Type B pancreatic cell (in vitro differentiated cells): ENCODE results near the gene RAB4B. TPM values are rescaled to one million over a fixed set of nuclear protein-coding genes. Genes with fewer than 3 reads are reported as not detected.

Experiments used
- DNase-seq: peaks from one replicate; pipeline ENCODE4 v3.0.0; 2021; ENCODE audit warnings: mixed read lengths; ENCODE audit not compliant: unreplicated experiment; ENCODE audit errors: extremely low spot score
- H3K27ac Mint-ChIP-seq: 2 replicates; pipeline ENCODE4 v1.8.0; 2021; ENCODE audit warnings: mild to moderate bottlenecking, mixed read lengths
- H3K27me3 Mint-ChIP-seq: 2 replicates; pipeline ENCODE4 v1.8.0; 2021; ENCODE audit warnings: mixed read lengths
- H3K36me3 Mint-ChIP-seq: 2 replicates; pipeline ENCODE4 v1.8.0; 2021; ENCODE audit warnings: mixed read lengths
- H3K4me1 Mint-ChIP-seq: one replicate; pipeline ENCODE4 v1.8.0; 2021; ENCODE audit warnings: mixed read lengths; ENCODE audit not compliant: unreplicated experiment
- H3K4me3 Mint-ChIP-seq: 2 replicates; pipeline ENCODE4 v1.8.0; 2021; ENCODE audit warnings: mild to moderate bottlenecking, mixed read lengths
- H3K9me3 Mint-ChIP-seq: 2 replicates; pipeline ENCODE4 v1.8.0; 2021; ENCODE audit warnings: mixed read lengths
- CTCF ChIP-seq: fragments of 200-600 bp; sonication (generic); conservative IDR thresholded peaks from 2 replicates; pipeline ENCODE4 v1.5.0; 2021; ENCODE audit warnings: antibody characterized with exemption, mild to moderate bottlenecking
- total RNA-seq: library from RNA; stranded (reverse); gene quantifications from 2 replicates; pipeline ENCODE4 v1.2.1, GENCODE V29; 2021; ENCODE audit warnings: low replicate concordance

Gene RAB4B
- total RNA-seq, 1 donor from 2014 or later = 10.4 TPM

- Mint-ChIP-seq H3K4me3 (no peak overlapping the region), H3K27me3 (no peaks in the 10 kb centered on the region), H3K4me1 (no peaks in the 10 kb centered on the region), H3K9me3 (no peaks in the 10 kb centered on the region), H3K36me3 (peaks cover 25% of the 10 kb centered on the region), H3K27ac (no peak overlapping the region)
- no peak for TF ChIP-seq CTCF
- DNase-seq = no peak
Measured at GRCh38 chr19:40737102-40737644, 40.9 kb upstream of the RAB4B start.

GRCh38 chr19:40739030-40739839, 38.8 kb upstream of the RAB4B start:
- Mint-ChIP-seq H3K27ac (peak overlapping the region; percentile 55), H3K9me3 (no peaks in the 10 kb centered on the region), H3K27me3 (no peaks in the 10 kb centered on the region), H3K36me3 (peaks cover 12% of the 10 kb centered on the region), H3K4me3 (no peak overlapping the region), H3K4me1 (no peaks in the 10 kb centered on the region)
- DNase-seq = no peak
- TF ChIP-seq CTCF = no peak

GRCh38 chr19:40739871-40740703, 38.0 kb upstream of the RAB4B start:
- TF ChIP-seq CTCF = no peak
- no peak for DNase-seq

GRCh38 chr19:40740747-40741146, 37.3 kb upstream of the RAB4B start:
- H3K27me3 Mint-ChIP-seq = no peaks in the 10 kb centered on the region
- peaks cover 7% of the 10 kb centered on the region for H3K4me1 Mint-ChIP-seq
- no peaks in the 10 kb centered on the region for H3K9me3 Mint-ChIP-seq
- no peak overlapping the region for H3K4me3 Mint-ChIP-seq
- no peak for DNase-seq
- peaks cover 4% of the 10 kb centered on the region for H3K36me3 Mint-ChIP-seq
- peak overlapping the region; percentile 76 for H3K27ac Mint-ChIP-seq
- TF ChIP-seq CTCF = no peak

More at GRCh38 chr19:40739871-40740703, 38.0 kb upstream of the RAB4B start:
- Mint-ChIP-seq H3K9me3 (no peaks in the 10 kb centered on the region), H3K36me3 (peaks cover 11% of the 10 kb centered on the region), H3K27ac (peak overlapping the region; percentile 76), H3K4me1 (peaks cover 3% of the 10 kb centered on the region), H3K4me3 (no peak overlapping the region), H3K27me3 (no peaks in the 10 kb centered on the region)

GRCh38 chr19:40741527-40742390, 36.3 kb upstream of the RAB4B start:
- Mint-ChIP-seq H3K36me3 (peaks cover 4% of the 10 kb centered on the region), H3K27me3 (no peaks in the 10 kb centered on the region), H3K27ac (peak overlapping the region; percentile 61), H3K4me1 (peaks cover 7% of the 10 kb centered on the region), H3K9me3 (no peaks in the 10 kb centered on the region), H3K4me3 (no peak overlapping the region)
- no peak for TF ChIP-seq CTCF
- no peak for DNase-seq
